Anterior cingulate cortex (tissue), 58 donors: Measurements from ENCODE around the gene CNMD.
"Not testable (repeated sequence)": the region's sequence is repeated elsewhere in the genome, so short reads cannot be mapped to it uniquely, and the experiment has no call there.

Experiments
- DNase-seq, 58 donors: peaks; one replicate each; lab custom pipeline; 2025; lab: John Stamatoyannopoulos, UW

Gene CNMD

GRCh38 chr13:52701728-52702465 is 37.7 kb downstream of the CNMD start:
- DNase-seq, result no peak

GRCh38 chr13:52696566-52696965 is 43.1 kb downstream of the CNMD start:
- no peak for DNase-seq

GRCh38 chr13:52695856-52696255 is 43.8 kb downstream of the CNMD start:
- no peak for DNase-seq

- DNase-seq, result no peak
Observed at GRCh38 chr13:52686376-52686775, 53.2 kb downstream of the CNMD start.

- not testable (repeated sequence) for DNase-seq
Observed at GRCh38 chr13:52685806-52686205, 53.8 kb downstream of the CNMD start.

- no peak for DNase-seq
Observed at GRCh38 chr13:52677823-52678222, 61.8 kb downstream of the CNMD start.

- no peak for DNase-seq
Observed at GRCh38 chr13:52673465-52673864, 66.2 kb downstream of the CNMD start.

GRCh38 chr13:52670726-52671125 is 68.9 kb downstream of the CNMD start:
- DNase-seq, result no peak

GRCh38 chr13:52669677-52670076 is 69.9 kb downstream of the CNMD start:
- DNase-seq, result no peak

- no peak for DNase-seq
Observed at GRCh38 chr13:52665325-52665724, 74.3 kb downstream of the CNMD start.

GRCh38 chr13:52664272-52664671 is 75.3 kb downstream of the CNMD start:
- DNase-seq, result no peak

GRCh38 chr13:52659340-52659739 is 80.3 kb downstream of the CNMD start:
- no peak for DNase-seq
